AG09309 (cell line): ENCODE data around the gene GNRH2.

Experiments used
- DNase-seq: peaks from one replicate; pipeline ENCODE4 v3.0.0-alpha.2; 2010; ENCODE audit warnings: low read depth
- H3K4me3 ChIP-seq: 2 replicates; pipeline ENCODE4 v1.5.1; 2011; ENCODE audit warnings: mild to moderate bottlenecking, low read depth, low read length, moderate library complexity; ENCODE audit not compliant: control insufficient read depth
- CTCF ChIP-seq: IDR thresholded peaks from 2 replicates; pipeline ENCODE4 v1.5.1; 2011; ENCODE audit warnings: mild to moderate bottlenecking, low read depth, low read length, inconsistent platforms; ENCODE audit not compliant: insufficient read depth, control insufficient read depth; ENCODE audit errors: missing control alignments

The GNRH2 gene

DNA sequence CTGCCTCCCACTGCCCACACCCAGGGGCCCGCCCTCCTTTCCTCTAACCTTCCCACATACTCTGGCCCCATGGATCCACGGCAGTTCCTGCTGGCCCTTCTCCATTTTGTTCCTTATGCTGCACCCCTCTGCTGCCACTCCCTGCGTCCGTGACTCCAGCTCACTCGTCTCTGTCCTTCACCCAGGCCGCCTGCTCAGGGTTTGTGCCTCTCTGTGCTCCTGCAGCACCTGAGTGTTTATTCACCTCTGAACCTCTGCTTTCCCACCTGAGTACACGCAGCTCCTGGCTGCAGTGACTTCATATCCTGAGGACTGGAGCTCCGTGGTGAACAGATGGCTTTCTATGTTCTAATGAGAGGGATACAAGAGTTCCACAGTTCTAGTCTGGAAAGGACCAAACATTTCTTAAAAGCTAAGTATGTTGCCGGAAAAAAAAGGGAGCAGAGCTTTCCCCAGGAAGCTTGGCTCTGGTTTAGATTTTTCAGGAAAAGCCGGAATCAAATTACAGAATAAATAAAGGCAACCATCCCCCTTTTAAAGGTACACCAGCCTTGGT lies 1.5 kb upstream of the GNRH2 start:
- no peak for TF ChIP-seq CTCF
- no peak overlapping the region for H3K4me3 ChIP-seq
- DNase-seq = no peak

DNA sequence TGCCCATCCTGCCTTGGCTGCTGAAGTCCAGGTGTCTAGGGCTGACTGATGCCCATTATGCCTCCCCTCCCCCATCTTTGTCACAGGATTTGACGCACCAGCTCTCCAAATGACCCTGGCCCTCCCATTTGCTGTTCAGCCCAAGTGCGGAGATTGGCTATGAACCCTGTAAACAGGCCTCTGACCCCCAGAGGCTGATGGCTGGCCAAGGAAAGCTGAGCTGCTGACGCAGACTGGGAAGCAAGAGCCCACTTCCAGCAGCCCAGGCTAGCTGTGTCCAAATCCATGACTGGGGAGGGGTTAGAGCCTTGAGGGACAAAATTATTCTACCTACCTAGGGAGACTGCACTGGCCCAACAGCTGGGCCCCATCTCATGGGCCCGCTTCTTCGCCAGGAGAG lies 797 bp upstream of the GNRH2 start:
- H3K4me3 ChIP-seq = no peak overlapping the region
- no peak for TF ChIP-seq CTCF
- no peak for DNase-seq

DNA sequence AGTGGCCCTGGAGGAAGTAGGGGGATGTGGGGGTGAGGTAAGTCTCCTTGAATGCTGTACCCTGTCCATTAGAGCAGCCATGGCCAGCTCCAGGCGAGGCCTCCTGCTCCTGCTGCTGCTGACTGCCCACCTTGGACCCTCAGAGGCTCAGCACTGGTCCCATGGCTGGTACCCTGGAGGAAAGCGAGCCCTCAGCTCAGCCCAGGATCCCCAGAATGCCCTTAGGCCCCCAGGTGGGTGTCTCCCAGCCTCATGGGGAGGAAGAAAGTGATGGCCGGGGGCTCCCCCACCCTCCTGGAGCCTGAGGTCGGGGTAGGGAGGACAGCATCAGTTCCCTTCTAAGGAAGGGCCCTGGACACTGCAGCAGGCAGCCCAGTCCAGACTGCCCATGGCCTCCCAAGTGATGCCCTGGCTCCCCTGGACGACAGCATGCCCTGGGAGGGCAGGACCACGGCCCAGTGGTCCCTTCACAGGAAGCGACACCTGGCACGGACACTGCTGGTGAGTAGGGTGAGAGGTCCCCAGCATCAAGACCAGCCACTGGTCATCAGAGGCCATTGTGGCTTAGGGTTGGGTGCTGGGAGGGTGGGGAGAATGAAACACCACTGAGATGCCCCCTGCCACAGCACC lies 1.0 kb downstream of the GNRH2 start:
- TF ChIP-seq CTCF = no peak
- no peak overlapping the region for H3K4me3 ChIP-seq

DNA sequence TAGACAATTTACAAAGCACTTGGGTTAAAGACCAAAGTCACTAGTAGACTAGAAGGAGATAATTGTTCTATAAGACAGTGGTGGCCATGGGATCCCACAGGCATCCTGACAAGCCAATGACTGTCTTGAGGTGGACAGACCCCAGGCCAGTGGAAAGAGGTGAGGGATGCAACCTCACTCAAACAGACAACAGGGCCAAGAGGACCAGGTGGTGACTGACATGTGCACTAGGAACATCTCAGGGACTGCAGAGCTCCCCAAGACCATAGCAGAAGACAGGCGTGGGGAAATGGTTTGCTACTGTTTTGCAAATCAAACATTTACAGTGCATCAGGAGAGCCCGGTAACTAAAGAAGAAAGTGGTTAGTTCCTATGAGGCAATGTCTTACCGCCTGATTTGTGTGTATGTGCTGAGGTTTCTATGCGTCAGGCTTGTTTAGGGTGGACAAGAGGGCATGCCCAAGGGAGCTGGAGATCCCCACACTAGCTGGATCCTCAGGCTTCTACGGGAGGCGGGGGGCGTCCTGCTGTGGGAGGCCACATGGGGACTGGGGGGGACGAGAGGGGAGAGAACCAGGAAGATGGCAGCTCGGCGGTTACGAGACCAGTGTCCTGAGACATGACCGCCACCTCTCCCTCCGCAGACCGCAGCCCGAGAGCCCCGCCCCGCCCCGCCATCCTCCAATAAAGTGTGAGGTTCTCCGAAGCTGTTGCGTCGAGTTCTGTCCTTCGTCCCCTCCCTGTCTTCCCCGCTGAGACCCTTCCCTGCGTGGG lies 1.8 kb downstream of the GNRH2 start:
- no peak for TF ChIP-seq CTCF
- peak; percentile 54 for DNase-seq
- H3K4me3 ChIP-seq = peak overlapping the region; percentile 60

More for the DNA sequence above, 1.0 kb downstream of the GNRH2 start:
- no peak for DNase-seq

DNA sequence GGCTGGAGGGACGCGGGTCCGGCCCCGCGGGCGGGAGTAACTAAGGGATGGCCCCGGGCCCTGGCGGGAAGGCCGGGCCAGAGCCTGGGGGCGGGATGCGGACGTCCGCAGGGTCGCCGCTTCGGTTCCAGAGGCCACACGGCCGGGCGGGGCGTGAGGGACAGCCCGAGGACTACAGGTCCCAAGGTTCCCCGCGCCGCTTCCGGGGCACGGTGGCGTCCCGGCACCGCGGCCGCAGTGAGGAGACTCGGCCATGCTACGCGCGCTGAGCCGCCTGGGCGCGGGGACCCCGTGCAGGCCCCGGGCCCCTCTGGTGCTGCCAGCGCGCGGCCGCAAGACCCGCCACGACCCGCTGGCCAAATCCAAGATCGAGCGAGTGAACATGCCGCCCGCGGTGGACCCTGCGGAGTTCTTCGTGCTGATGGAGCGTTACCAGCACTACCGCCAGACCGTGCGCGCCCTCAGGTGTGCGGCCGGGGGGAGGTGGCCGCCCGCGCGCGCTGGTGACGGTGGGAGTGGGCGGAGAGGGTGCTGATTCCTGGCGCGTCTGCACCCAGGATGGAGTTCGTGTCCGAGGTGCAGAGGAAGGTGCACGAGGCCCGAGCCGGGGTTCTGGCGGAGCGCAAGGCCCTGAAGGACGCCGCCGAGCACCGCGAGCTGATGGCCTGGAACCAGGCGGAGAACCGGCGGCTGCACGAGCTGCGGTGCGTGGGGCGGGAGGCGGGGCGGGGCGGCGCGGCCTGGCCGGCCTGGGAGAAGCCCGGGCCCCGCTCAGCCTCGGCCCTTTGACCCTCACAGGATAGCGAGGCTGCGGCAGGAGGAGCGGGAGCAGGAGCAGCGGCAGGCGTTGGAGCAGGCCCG lies 2.6 kb downstream of the GNRH2 start, which contains the start of gene MRPS26:
Gene MRPS26 (plus strand): TSS at position 237 of the 861 bp plus-strand sequence. CDS start 17 bp downstream, at position 254.
- peak within 1 kb of the TSS; percentile 60 for H3K4me3 ChIP-seq
- no peak for TF ChIP-seq CTCF
- DNase-seq = peak; percentile 35

- H3K4me3 ChIP-seq = peak overlapping the region; percentile 60
- no peak for TF ChIP-seq CTCF
- no peak for DNase-seq
These were observed 3.4 kb downstream of the GNRH2 start for GRCh38 chr20:3046677-3047462.
